HCT116 (cell line): ENCODE measurements around the gene KCNC2. TPM values are rescaled to one million over a fixed set of nuclear protein-coding genes. Genes with fewer than 3 reads are reported as not detected.

Experiments
- ATAC-seq: fragments of 200-7000 bp; cut with Tn5 transposase; 2 replicates; pipeline ENCODE4 v1.9.1; 2020; ENCODE audit warnings: mild to moderate bottlenecking, moderate library complexity
- BruUV-seq: library from RNA; stranded (reverse); fragments of 400-500 nt; replicated peaks from 2 replicates; lab custom pipeline; 2021; lab: Mats Ljungman, UMichigan
- CTCF ChIA-PET: fragments of 300-600 bp; sonication (Branson Sonifier 250); formaldehyde crosslinking; loops from one replicate; lab custom pipeline; 2021; ENCODE audit warnings: antibody characterized with exemption; lab: Charles Lee
- POLR2A ChIA-PET: fragments of 300-600, 350-600 bp; sonication (Branson Sonifier 250); formaldehyde crosslinking; loops from one replicate; lab custom pipeline; 2021; ENCODE audit warnings: antibody characterized with exemption; lab: Charles Lee
- RAD21 ChIA-PET, 2 experiments: fragments of 300-600 bp; sonication (Branson Sonifier 250); formaldehyde crosslinking; loops; one replicate each; lab custom pipeline; 2023; ENCODE audit warnings: low total read pairs in 2 of 2; ENCODE audit not compliant: uncharacterized antibody in 2 of 2, unreplicated experiment in 2 of 2, low non-redundant PET in 1 of 2; lab: Charles Lee
- DNase-seq: peaks from one replicate; pipeline ENCODE4 v3.0.0-alpha.2; 2010; ENCODE audit warnings: low read depth, low spot score
- H2AFZ ChIP-seq: fragments of 200-600 bp; shearing (Covaris generic), sonication (generic); 2 replicates; pipeline ENCODE4 v1.6.1; 2017; ENCODE audit warnings: low read depth, mixed run types, mixed read lengths, antibody characterized with exemption, low read length; ENCODE audit not compliant: poor library complexity, severe bottlenecking
- H3K27ac ChIP-seq: 2 replicates; pipeline ENCODE4 v1.5.1; 2012; ENCODE audit warnings: low read depth, low read length
- H3K27me3 ChIP-seq: fragments of 200-600 bp; sonication (generic); 2 replicates; pipeline ENCODE4 v1.6.1; 2016; ENCODE audit warnings: mixed run types, low read length, mixed read lengths; ENCODE audit not compliant: insufficient read depth
- H3K36me3 ChIP-seq, 2 experiments: fragments of 200-500 bp in 1 of 2; fragments of 200-600 bp in 1 of 2; sonication (Bioruptor generic) in 1 of 2; sonication (generic) in 1 of 2; 2 replicates each; pipeline versions ENCODE4 v1.5.1 to v1.6.1; 2014 to 2016; ENCODE audit warnings: low read length in 2 of 2, inconsistent platforms in 1 of 2, mixed read lengths in 1 of 2, mixed run types in 1 of 2; ENCODE audit not compliant: insufficient read depth in 2 of 2, control insufficient read depth in 1 of 2
- H3K4me1 ChIP-seq, 2 experiments: fragments of 200-600 bp in 1 of 2; sonication (generic) in 1 of 2; 2 replicates each; pipeline versions ENCODE4 v1.5.1 to v1.6.1; 2012 to 2017; ENCODE audit warnings: low read length in 2 of 2, inconsistent platforms in 1 of 2, mild to moderate bottlenecking in 1 of 2, mixed read lengths in 1 of 2, mixed run types in 1 of 2, moderate library complexity in 1 of 2; ENCODE audit not compliant: insufficient read depth in 2 of 2, control insufficient read depth in 1 of 2
- H3K4me2 ChIP-seq: fragments of 200-600 bp; sonication (generic); 2 replicates; pipeline ENCODE4 v1.6.1; 2017; ENCODE audit warnings: mixed run types, low read length, mixed read lengths
- H3K4me3 ChIP-seq, 2 experiments: fragments of 200-600 bp in 1 of 2; sonication (generic) in 1 of 2; replicated peaks in 1 of 2; 2 replicates each; pipeline ENCODE4 v1.5.1; 2011 to 2016; ENCODE audit warnings: low read length in 2 of 2, control low read depth in 1 of 2, low read depth in 1 of 2, mild to moderate bottlenecking in 1 of 2, mixed read lengths in 1 of 2, mixed run types in 1 of 2
- H3K79me2 ChIP-seq: fragments of 200-600 bp; sonication (generic); 2 replicates; pipeline ENCODE4 v1.6.1; 2017; ENCODE audit warnings: mild to moderate bottlenecking, mixed run types, low read length, moderate library complexity, mixed read lengths; ENCODE audit not compliant: insufficient read depth
- H3K9ac ChIP-seq: fragments of 200-600 bp; sonication (generic); 2 replicates; pipeline ENCODE4 v1.6.1; 2016; ENCODE audit warnings: low read length, mixed read lengths
- H3K9me2 ChIP-seq: fragments of 200-600 bp; sonication (generic), shearing (Covaris generic); 2 replicates; pipeline ENCODE4 v1.6.1; 2017; ENCODE audit warnings: mixed run types, mild to moderate bottlenecking, moderate library complexity; ENCODE audit not compliant: insufficient read depth
- H3K9me3 ChIP-seq, 2 experiments: fragments of 200-500 bp in 1 of 2; fragments of 200-600 bp in 1 of 2; sonication (Bioruptor generic) in 1 of 2; sonication (generic) in 1 of 2; 2 replicates each; pipeline ENCODE4 v1.6.1; 2014 to 2017; ENCODE audit warnings: low read length in 2 of 2, mixed read lengths in 2 of 2, inconsistent platforms in 1 of 2, low read depth in 1 of 2, mild to moderate bottlenecking in 1 of 2, mixed run types in 1 of 2, moderate library complexity in 1 of 2; ENCODE audit not compliant: control insufficient read depth in 1 of 2, insufficient read depth in 1 of 2
- H4K20me1 ChIP-seq: fragments of 200-600 bp; sonication (generic), shearing (Covaris generic); 2 replicates; pipeline ENCODE4 v1.6.1; 2017; ENCODE audit warnings: mixed run types, mild to moderate bottlenecking, moderate library complexity; ENCODE audit not compliant: insufficient read depth
- CBX3 ChIP-seq: IDR thresholded peaks from 2 replicates; pipeline ENCODE4 v1.6.1; 2012; ENCODE audit warnings: low read depth
- CEBPB ChIP-seq: IDR thresholded peaks from 2 replicates; pipeline ENCODE4 v1.6.1; 2012; ENCODE audit warnings: low read depth
- EGR1 ChIP-seq: IDR thresholded peaks from 2 replicates; pipeline ENCODE4 v1.6.1; 2012; ENCODE audit warnings: low read depth
- EZH2 ChIP-seq: fragments of 200-600 bp; sonication (generic); IDR thresholded peaks from 2 replicates; pipeline ENCODE4 v1.6.1; 2017; ENCODE audit warnings: antibody characterized with exemption, mixed run types
- FOSL1 ChIP-seq: IDR thresholded peaks from 2 replicates; pipeline ENCODE4 v1.6.1; 2012; ENCODE audit warnings: low read depth
- JUND ChIP-seq: IDR thresholded peaks from 2 replicates; pipeline ENCODE4 v1.6.1; 2012
- RAD21 ChIP-seq: IDR thresholded peaks from 2 replicates; pipeline ENCODE4 v1.6.1; 2012; ENCODE audit warnings: low read depth, mild to moderate bottlenecking
- SP1 ChIP-seq: IDR thresholded peaks from 2 replicates; pipeline ENCODE4 v1.6.1; 2012; ENCODE audit warnings: low read depth
- TCF7L2 ChIP-seq: IDR thresholded peaks from 2 replicates; pipeline ENCODE4 v1.7.0; 2011; ENCODE audit warnings: borderline replicate concordance, inconsistent platforms; ENCODE audit not compliant: insufficient read depth, insufficient read length; ENCODE audit errors: extremely low read depth
- YY1 ChIP-seq: IDR thresholded peaks from 2 replicates; pipeline ENCODE4 v1.6.1; 2011; ENCODE audit warnings: low read length, low read depth, moderate library complexity, mild to moderate bottlenecking; ENCODE audit not compliant: insufficient replicate concordance; ENCODE audit errors: extremely low read depth
- intact Hi-C: fragments of 100-400 bp; cut with micrococcal nuclease; formaldehyde crosslinking; loops from 2 replicates; pipeline ENCODE4 v1.10.0; 2022
- total RNA-seq: library from RNA; stranded (reverse); gene quantifications from one replicate; pipeline ENCODE4 v1.2.1, GENCODE V29; 2021; ENCODE audit not compliant: unreplicated experiment
- TF ChIP-seq, protein P1 (sequence below): IDR thresholded peaks from 2 replicates; pipeline ENCODE4 v1.6.1; 2012; ENCODE audit warnings: low read depth

Gene KCNC2
- total RNA-seq, 1 experiment from 2014 or later = not detected

DNA sequence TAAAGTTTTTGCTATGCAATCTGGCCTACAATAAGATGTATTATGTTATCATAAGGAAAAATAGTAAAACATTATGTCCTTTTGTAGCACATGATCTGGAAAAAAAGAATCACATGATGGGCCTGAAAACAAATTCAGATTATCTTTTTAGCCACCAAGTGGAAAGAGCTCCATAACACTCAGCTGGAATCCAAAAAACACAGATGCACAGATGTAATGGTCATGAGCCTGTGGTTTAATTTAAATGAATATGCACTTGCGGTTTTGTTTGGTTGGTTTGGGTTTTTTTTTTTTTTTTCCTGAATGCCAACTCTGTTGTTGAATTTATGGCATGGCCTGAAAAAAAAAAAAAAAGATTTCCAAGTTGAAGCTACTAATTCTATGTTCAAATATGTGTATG, 4.1 kb downstream of the KCNC2 start (continued):
- TF ChIP-seq, protein P1, sequence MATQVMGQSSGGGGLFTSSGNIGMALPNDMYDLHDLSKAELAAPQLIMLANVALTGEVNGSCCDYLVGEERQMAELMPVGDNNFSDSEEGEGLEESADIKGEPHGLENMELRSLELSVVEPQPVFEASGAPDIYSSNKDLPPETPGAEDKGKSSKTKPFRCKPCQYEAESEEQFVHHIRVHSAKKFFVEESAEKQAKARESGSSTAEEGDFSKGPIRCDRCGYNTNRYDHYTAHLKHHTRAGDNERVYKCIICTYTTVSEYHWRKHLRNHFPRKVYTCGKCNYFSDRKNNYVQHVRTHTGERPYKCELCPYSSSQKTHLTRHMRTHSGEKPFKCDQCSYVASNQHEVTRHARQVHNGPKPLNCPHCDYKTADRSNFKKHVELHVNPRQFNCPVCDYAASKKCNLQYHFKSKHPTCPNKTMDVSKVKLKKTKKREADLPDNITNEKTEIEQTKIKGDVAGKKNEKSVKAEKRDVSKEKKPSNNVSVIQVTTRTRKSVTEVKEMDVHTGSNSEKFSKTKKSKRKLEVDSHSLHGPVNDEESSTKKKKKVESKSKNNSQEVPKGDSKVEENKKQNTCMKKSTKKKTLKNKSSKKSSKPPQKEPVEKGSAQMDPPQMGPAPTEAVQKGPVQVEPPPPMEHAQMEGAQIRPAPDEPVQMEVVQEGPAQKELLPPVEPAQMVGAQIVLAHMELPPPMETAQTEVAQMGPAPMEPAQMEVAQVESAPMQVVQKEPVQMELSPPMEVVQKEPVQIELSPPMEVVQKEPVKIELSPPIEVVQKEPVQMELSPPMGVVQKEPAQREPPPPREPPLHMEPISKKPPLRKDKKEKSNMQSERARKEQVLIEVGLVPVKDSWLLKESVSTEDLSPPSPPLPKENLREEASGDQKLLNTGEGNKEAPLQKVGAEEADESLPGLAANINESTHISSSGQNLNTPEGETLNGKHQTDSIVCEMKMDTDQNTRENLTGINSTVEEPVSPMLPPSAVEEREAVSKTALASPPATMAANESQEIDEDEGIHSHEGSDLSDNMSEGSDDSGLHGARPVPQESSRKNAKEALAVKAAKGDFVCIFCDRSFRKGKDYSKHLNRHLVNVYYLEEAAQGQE = no peak
- TF ChIP-seq EZH2 (no peak), FOSL1 (no peak), EGR1 (no peak), YY1 (no peak)

DNA sequence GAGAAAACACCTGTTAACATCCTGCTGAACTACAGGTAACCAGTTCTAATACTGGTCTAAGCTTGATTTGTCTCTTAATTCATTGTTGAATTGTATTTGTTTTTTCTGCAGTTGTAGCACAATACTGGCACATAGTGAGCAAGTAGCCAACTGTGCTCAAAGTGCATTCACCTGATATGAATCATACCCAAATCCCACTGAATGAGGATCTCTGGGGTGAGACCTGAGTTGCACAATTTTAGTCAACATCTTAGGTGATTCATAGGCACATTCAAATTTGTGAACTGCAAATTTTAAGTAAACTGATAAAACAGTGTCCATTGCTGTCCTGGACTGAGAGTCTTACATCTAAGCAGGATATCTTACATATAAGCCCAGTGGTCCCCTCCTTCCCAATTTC, 12.8 kb downstream of the KCNC2 start:
- no peak overlapping the region for H3K27ac ChIP-seq
- peak overlapping the region; percentile 50 for H2AFZ ChIP-seq
- peak; percentile 46; the same call in 1 of the 2 replicates for TF ChIP-seq FOSL1
- no peak for TF ChIP-seq SP1
- 0 out of 2 replicates have a peak, but pooled peaks have one; percentile 11 for TF ChIP-seq RAD21
- TF ChIP-seq JUND = peak; percentile 34
- TF ChIP-seq YY1 = no peak
- no peak for TF ChIP-seq CBX3
- peak; percentile 86 for TF ChIP-seq CEBPB
- TF ChIP-seq TCF7L2 = no peak
- TF ChIP-seq, all 23 proteins: peak for 4
- BruUV-seq = no TSS peak
- Histone ChIP-seq H3K36me3 (no peaks in the 10 kb centered on the region), H3K4me2 (peak overlapping the region; percentile 17; the same call in 1 of the 2 replicates), H3K79me2 (no peaks in the 10 kb centered on the region), H3K4me1 (peaks cover 0 to 8% of the 10 kb centered on the region in 2 experiments; a peak in 2 of 4 replicates), H4K20me1 (no peaks in the 10 kb centered on the region), H3K27me3 (no peaks in the 10 kb centered on the region), H3K4me3 (no peak overlapping the region), H3K9me2 (no peaks in the 10 kb centered on the region), H3K9me3 (no peaks in the 10 kb centered on the region), H3K9ac (no peak overlapping the region)
- ATAC-seq = no peak
- intact Hi-C loops = loop anchor here (5.0 kb wide), 1 partner anchor 1160 kb away; no protein-coding TSS in a partner anchor
- RAD21 ChIA-PET = no interaction called here
- CTCF ChIA-PET = no interaction called here
- no peak for DNase-seq
- POLR2A ChIA-PET = no interaction called here
